Choroid plexus epithelial cell (primary cell): ENCODE data around the gene ALOX12.

Experiments used
- DNase-seq: peaks from one replicate; pipeline ENCODE4 v3.0.0-alpha.2; 2010; ENCODE audit warnings: low read depth
- H3K4me3 ChIP-seq: 2 replicates; pipeline ENCODE4 v1.5.1; 2011; ENCODE audit warnings: low read depth, mild to moderate bottlenecking, control low read depth, low read length, moderate library complexity
- CTCF ChIP-seq: conservative IDR thresholded peaks from 2 replicates; pipeline ENCODE4 v1.5.1; 2011; ENCODE audit warnings: low read depth, mild to moderate bottlenecking, control low read depth, inconsistent platforms, low read length, moderate library complexity

Gene ALOX12

GRCh38 chr17:7003745-7004144 lies 7.9 kb downstream of the ALOX12 start:
- no peak for DNase-seq
- H3K4me3 ChIP-seq = no peak overlapping the region
- TF ChIP-seq CTCF = no peak

GRCh38 chr17:7004398-7005253 lies 8.8 kb downstream of the ALOX12 start:
- DNase-seq = peak; percentile 73
- TF ChIP-seq CTCF = peak; percentile 72
- H3K4me3 ChIP-seq = no peak overlapping the region

DNA sequence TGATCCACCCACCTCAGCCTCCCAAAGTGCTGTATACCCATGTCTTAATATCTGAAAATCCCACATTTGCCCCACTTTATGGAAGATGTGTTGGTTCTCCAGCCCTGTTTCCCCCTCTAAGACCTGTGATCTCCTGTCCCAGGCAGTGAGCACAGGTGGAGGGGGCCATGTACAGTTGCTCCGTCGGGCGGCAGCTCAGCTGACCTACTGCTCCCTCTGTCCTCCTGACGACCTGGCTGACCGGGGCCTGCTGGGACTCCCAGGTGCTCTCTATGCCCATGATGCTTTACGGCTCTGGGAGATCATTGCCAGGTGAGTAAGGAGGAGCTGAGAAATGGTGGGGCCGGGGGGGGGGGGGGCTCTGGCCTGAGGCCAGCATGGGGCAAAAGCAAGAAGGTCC lies 9.9 kb downstream of the ALOX12 start:
- no peak for TF ChIP-seq CTCF
- DNase-seq = no peak
- H3K4me3 ChIP-seq = no peak overlapping the region

GRCh38 chr17:7007143-7007542 lies 11.3 kb downstream of the ALOX12 start:
- no peak for TF ChIP-seq CTCF
- no peak for DNase-seq
- H3K4me3 ChIP-seq = no peak overlapping the region

DNA sequence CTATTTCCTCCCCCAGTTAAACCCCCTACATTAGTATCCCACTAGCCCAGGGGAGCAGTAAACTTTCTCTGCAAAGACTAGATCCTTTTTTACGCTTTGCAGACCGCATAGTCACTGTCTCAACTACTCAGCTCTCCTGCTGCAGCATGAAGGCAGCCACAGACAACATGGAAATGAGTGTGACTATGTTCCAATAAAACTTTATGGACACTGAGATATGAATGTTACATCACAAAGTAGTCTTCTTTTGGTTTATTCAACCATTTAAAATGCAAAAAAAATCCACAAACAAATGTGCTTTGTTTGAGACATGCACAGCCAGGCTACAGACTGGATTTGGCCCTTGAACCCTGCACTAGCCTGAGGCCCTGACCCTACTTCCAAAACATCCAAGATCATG lies 14.7 kb downstream of the ALOX12 start:
- no peak overlapping the region for H3K4me3 ChIP-seq

GRCh38 chr17:7011415-7011814 lies 15.6 kb downstream of the ALOX12 start:
- no peak for TF ChIP-seq CTCF
- peak overlapping the region; percentile 99 for H3K4me3 ChIP-seq
- no peak for DNase-seq

More for the DNA sequence above, 14.7 kb downstream of the ALOX12 start:
- no peak for DNase-seq
- TF ChIP-seq CTCF = no peak

DNA sequence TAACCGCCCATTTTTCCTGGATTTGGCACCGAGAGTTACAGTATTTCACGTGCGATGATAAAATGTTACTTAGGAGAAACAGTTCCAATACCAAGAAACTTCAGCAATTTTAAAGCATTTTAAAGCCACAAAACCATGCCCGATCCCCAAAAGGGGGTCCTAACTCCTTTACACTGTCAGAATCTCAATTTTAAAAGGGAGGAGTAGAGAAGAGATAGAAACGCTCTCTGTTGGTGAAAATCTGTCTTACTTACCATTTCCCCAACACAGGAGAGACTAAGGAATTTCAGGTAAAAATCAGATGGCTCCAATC lies 16.0 kb downstream of the ALOX12 start:
- no peak for TF ChIP-seq CTCF
- no peak for DNase-seq
- peak overlapping the region; percentile 99 for H3K4me3 ChIP-seq
